ENCODE data around the gene SERTM1.

The SERTM1 gene

DNA sequence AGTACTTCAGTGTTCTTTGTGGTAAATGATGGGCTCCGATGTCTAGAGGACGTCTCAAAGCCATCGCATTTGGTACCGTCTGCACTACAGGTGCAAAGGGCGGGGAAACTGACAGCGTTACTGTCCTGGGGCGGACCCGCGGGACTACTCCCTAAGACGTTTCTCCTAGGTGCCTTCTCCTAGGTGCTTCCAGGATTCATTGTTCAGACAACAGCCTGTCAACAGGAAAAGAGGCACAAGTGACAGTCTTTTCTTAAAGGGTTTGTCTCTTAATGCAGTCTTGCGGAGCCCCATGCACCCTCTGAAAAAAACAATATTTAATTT, 1.4 kb downstream of the SERTM1 start:
- Histone ChIP-seq H3K4me1 (ENCODE audit: control insufficient read depth, insufficient read depth, low read length) (no peaks in the 10 kb centered on the region), H3K9ac (ENCODE audit: low read depth, low read length) (no peak overlapping the region), H3K4me3 (ENCODE audit: low read length) (no peak overlapping the region), H3K9me3 (replicated peaks; ENCODE audit: low read length) (no peaks in the 10 kb centered on the region), H3K27me3 (ENCODE audit: control insufficient read depth, insufficient read depth, low read length) (peaks cover 49% of the 10 kb centered on the region), H3K4me2 (ENCODE audit: low read length) (no peak overlapping the region), H3K36me3 (ENCODE audit: insufficient read depth, low read length) (no peaks in the 10 kb centered on the region)

DNA sequence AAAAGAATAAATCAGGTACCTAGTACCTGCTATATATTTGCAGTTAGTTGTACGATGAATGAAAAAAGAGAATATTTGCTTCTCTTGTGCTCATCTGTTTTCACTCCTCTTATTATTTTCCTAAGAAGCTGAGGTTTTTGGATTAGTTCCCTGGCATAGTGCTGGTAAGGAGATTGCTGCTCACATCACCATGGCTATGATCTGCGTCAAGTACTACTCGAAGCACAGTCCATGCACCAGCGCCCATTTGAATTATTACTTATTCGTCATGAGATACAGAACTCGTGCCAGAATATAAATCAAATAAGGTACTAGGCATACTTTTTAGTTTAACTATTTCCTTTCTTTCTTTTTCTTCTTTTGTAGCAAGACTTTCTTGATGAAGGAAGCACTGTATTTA, 7.1 kb downstream of the SERTM1 start:
- Histone ChIP-seq H3K27me3 (ENCODE audit: control insufficient read depth, insufficient read depth, low read length) (peaks cover 14% of the 10 kb centered on the region), H3K4me1 (ENCODE audit: control insufficient read depth, insufficient read depth, low read length) (no peaks in the 10 kb centered on the region), H3K36me3 (ENCODE audit: insufficient read depth, low read length) (no peaks in the 10 kb centered on the region), H3K9ac (ENCODE audit: low read depth, low read length) (no peak overlapping the region), H3K4me3 (ENCODE audit: low read length) (no peak overlapping the region), H3K9me3 (replicated peaks; ENCODE audit: low read length) (no peaks in the 10 kb centered on the region), H3K4me2 (ENCODE audit: low read length) (no peak overlapping the region)

- Histone ChIP-seq H3K4me2 (ENCODE audit: low read length) (no peak overlapping the region), H3K4me1 (ENCODE audit: control insufficient read depth, insufficient read depth, low read length) (no peaks in the 10 kb centered on the region), H3K4me3 (ENCODE audit: low read length) (no peak overlapping the region), H3K27me3 (ENCODE audit: control insufficient read depth, insufficient read depth, low read length) (peaks cover 5% of the 10 kb centered on the region), H3K9ac (ENCODE audit: low read depth, low read length) (no peak overlapping the region), H3K9me3 (replicated peaks; ENCODE audit: low read length) (no peaks in the 10 kb centered on the region), H3K36me3 (ENCODE audit: insufficient read depth, low read length) (no peaks in the 10 kb centered on the region)
Observed at GRCh38 chr13:36681894-36682624, 8.2 kb downstream of the SERTM1 start.

GRCh38 chr13:36683701-36684100, 9.9 kb downstream of the SERTM1 start:
- Histone ChIP-seq H3K27me3 (ENCODE audit: control insufficient read depth, insufficient read depth, low read length) (no peaks in the 10 kb centered on the region), H3K4me1 (ENCODE audit: control insufficient read depth, insufficient read depth, low read length) (no peaks in the 10 kb centered on the region), H3K36me3 (ENCODE audit: insufficient read depth, low read length) (no peaks in the 10 kb centered on the region), H3K9ac (ENCODE audit: low read depth, low read length) (no peak overlapping the region), H3K4me3 (ENCODE audit: low read length) (no peak overlapping the region), H3K4me2 (ENCODE audit: low read length) (no peak overlapping the region), H3K9me3 (replicated peaks; ENCODE audit: low read length) (no peaks in the 10 kb centered on the region)

- Histone ChIP-seq H3K4me3 (ENCODE audit: low read length) (no peak overlapping the region), H3K9ac (ENCODE audit: low read depth, low read length) (no peak overlapping the region), H3K27me3 (ENCODE audit: control insufficient read depth, insufficient read depth, low read length) (no peaks in the 10 kb centered on the region), H3K9me3 (replicated peaks; ENCODE audit: low read length) (no peaks in the 10 kb centered on the region), H3K4me2 (ENCODE audit: low read length) (no peak overlapping the region), H3K4me1 (ENCODE audit: control insufficient read depth, insufficient read depth, low read length) (no peaks in the 10 kb centered on the region), H3K36me3 (ENCODE audit: insufficient read depth, low read length) (no peaks in the 10 kb centered on the region)
Observed at GRCh38 chr13:36685927-36686326, 12.1 kb downstream of the SERTM1 start.

DNA sequence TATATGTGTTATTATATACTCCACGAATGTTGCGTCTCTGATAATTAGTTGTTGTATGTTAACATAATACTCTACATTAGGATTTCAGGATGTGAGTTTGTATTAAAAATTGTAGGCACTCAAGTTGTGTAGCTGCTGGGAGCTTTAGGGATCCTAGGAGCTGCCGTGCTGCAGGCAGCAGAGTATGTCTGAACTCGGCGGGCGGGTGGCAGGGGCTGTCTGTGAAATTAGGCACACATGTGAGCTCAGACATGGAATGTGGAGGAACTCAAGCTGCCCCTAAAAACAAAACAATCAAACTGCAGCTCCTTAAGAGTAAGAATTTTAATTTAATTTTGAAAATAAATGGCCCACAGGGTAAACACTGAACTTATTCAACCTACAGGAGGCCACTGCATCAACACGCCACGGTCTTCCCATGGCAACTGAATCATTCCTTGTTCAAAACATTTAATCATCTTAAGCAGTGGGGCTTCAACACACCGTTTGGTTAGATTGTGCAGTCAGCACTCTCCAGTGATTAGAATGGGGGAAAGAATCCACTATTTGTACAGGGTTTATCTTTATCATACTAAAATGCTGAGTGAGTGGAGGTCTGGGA, 22.7 kb downstream of the SERTM1 start:
- no peaks in the 10 kb centered on the region for H3K9me3 ChIP-seq (replicated peaks; ENCODE audit: low read length)
- no peak overlapping the region for H3K9ac ChIP-seq (ENCODE audit: low read depth, low read length)
- H3K4me1 ChIP-seq (ENCODE audit: control insufficient read depth, insufficient read depth, low read length): no peaks in the 10 kb centered on the region
- no peak overlapping the region for H3K4me2 ChIP-seq (ENCODE audit: low read length)
- H3K36me3 ChIP-seq (ENCODE audit: insufficient read depth, low read length): no peaks in the 10 kb centered on the region
- H3K27me3 ChIP-seq (ENCODE audit: control insufficient read depth, insufficient read depth, low read length): peaks cover 61% of the 10 kb centered on the region
- H3K4me3 ChIP-seq (ENCODE audit: low read length): no peak overlapping the region

DNA sequence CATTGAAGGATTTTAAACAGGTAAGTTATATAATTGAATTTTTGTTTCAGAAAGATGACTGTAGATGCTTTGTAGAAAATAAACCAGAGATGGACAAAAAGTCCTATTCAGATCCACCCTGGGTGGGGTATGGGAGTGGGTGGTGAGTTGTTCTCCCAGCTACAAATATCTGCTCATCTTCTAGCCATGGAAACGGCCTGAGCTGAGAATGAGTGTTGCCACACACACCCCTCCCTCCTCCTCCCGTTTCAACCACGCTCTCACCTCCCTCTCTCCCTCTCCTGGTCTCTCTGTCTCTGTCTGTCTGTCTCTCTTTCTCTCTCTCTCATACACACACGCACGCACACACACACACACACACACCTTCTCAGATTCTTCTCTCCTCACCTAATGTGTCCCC, 26.4 kb downstream of the SERTM1 start:
- Histone ChIP-seq H3K9me3 (replicated peaks; ENCODE audit: low read length) (no peaks in the 10 kb centered on the region), H3K27me3 (ENCODE audit: control insufficient read depth, insufficient read depth, low read length) (peaks cover 34% of the 10 kb centered on the region), H3K4me2 (ENCODE audit: low read length) (no peak overlapping the region), H3K4me1 (ENCODE audit: control insufficient read depth, insufficient read depth, low read length) (no peaks in the 10 kb centered on the region), H3K36me3 (ENCODE audit: insufficient read depth, low read length) (no peaks in the 10 kb centered on the region), H3K9ac (ENCODE audit: low read depth, low read length) (no peak overlapping the region), H3K4me3 (ENCODE audit: low read length) (no peak overlapping the region)

DNA sequence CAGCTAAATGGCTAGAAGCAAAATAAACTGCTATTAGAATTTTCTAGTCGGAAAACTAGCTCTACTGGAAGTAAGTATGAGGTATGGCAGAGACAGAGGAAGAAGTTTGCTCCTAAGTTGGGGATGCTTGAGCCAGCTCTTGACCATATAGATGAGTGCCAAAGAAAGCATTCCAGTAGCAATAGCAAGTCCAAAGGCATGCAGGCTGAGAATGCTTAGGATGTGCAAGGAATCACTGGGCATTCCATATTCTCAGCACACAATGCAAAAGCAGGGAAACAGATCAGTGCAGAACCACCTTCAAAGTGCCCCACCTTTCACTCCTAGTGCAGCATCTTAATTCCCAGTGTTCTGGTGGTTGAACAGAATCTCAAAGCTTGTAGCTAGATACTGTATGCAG, 32.9 kb downstream of the SERTM1 start:
- H3K4me1 ChIP-seq (ENCODE audit: control insufficient read depth, insufficient read depth, low read length): peaks cover 4% of the 10 kb centered on the region
- H3K9me3 ChIP-seq (replicated peaks; ENCODE audit: low read length): no peaks in the 10 kb centered on the region
- H3K4me3 ChIP-seq (ENCODE audit: low read length): no peak overlapping the region
- peaks cover 2% of the 10 kb centered on the region for H3K27me3 ChIP-seq (ENCODE audit: control insufficient read depth, insufficient read depth, low read length)
- H3K4me2 ChIP-seq (ENCODE audit: low read length): no peak overlapping the region
- H3K9ac ChIP-seq (ENCODE audit: low read depth, low read length): no peak overlapping the region
- H3K36me3 ChIP-seq (ENCODE audit: insufficient read depth, low read length): no peaks in the 10 kb centered on the region

DNA sequence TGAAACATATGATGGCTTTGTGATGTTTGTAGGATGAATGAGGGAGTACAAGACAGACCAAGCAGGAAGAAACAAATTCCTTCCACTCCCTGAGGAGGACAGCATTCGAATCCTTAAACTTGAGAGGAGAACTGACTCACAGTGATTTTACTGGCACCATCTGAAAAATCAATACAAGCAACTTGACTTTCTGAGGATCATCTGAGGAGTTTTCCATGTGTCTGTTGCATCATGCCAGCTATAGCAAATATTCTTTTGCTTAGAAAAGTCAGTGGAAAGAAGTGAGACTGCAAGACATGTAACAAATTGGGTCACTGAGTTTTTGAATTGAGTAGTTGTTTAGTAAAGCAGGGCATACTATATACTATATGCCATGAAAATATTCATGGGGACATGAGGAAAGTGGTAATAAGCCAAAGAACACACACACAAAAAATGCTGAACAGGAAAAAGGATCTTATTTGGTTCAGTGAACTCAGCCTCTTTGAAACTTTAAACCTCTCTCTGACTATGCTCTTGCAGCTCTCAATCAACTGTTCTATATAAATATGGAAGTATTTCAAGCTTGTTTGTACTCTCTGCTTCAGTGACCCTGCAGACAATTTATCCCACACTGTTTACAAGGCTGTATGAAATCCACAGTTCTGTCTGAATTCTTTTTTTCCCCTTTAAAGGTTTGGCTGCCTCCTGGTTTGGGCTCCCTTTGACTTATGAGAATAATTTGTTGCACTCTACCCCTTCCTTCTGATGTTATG, 35.5 kb downstream of the SERTM1 start:
- Histone ChIP-seq H3K36me3 (ENCODE audit: insufficient read depth, low read length) (no peaks in the 10 kb centered on the region), H3K4me2 (ENCODE audit: low read length) (no peak overlapping the region), H3K4me3 (ENCODE audit: low read length) (no peak overlapping the region), H3K9ac (ENCODE audit: low read depth, low read length) (no peak overlapping the region), H3K4me1 (ENCODE audit: control insufficient read depth, insufficient read depth, low read length) (peaks cover 4% of the 10 kb centered on the region), H3K27me3 (ENCODE audit: control insufficient read depth, insufficient read depth, low read length) (no peaks in the 10 kb centered on the region), H3K9me3 (replicated peaks; ENCODE audit: low read length) (no peaks in the 10 kb centered on the region)

GRCh38 chr13:36710396-36710795, 36.6 kb downstream of the SERTM1 start:
- Histone ChIP-seq H3K4me1 (ENCODE audit: control insufficient read depth, insufficient read depth, low read length) (peaks cover 4% of the 10 kb centered on the region), H3K36me3 (ENCODE audit: insufficient read depth, low read length) (no peaks in the 10 kb centered on the region), H3K9me3 (replicated peaks; ENCODE audit: low read length) (no peaks in the 10 kb centered on the region), H3K9ac (ENCODE audit: low read depth, low read length) (no peak overlapping the region), H3K4me3 (ENCODE audit: low read length) (no peak overlapping the region), H3K27me3 (ENCODE audit: control insufficient read depth, insufficient read depth, low read length) (peaks cover 6% of the 10 kb centered on the region), H3K4me2 (ENCODE audit: low read length) (no peak overlapping the region)

- Histone ChIP-seq H3K4me1 (ENCODE audit: control insufficient read depth, insufficient read depth, low read length) (no peaks in the 10 kb centered on the region), H3K27me3 (ENCODE audit: control insufficient read depth, insufficient read depth, low read length) (peaks cover 19% of the 10 kb centered on the region), H3K9me3 (replicated peaks; ENCODE audit: low read length) (no peaks in the 10 kb centered on the region), H3K36me3 (ENCODE audit: insufficient read depth, low read length) (no peaks in the 10 kb centered on the region), H3K4me3 (ENCODE audit: low read length) (no peak overlapping the region), H3K9ac (ENCODE audit: low read depth, low read length) (no peak overlapping the region), H3K4me2 (ENCODE audit: low read length) (no peak overlapping the region)
Observed at GRCh38 chr13:36712290-36712689, 38.5 kb downstream of the SERTM1 start.

GRCh38 chr13:36712770-36713169, 39.0 kb downstream of the SERTM1 start:
- Histone ChIP-seq H3K4me1 (ENCODE audit: control insufficient read depth, insufficient read depth, low read length) (no peaks in the 10 kb centered on the region), H3K4me2 (ENCODE audit: low read length) (no peak overlapping the region), H3K27me3 (ENCODE audit: control insufficient read depth, insufficient read depth, low read length) (peaks cover 20% of the 10 kb centered on the region), H3K9me3 (replicated peaks; ENCODE audit: low read length) (no peaks in the 10 kb centered on the region), H3K4me3 (ENCODE audit: low read length) (no peak overlapping the region), H3K36me3 (ENCODE audit: insufficient read depth, low read length) (no peaks in the 10 kb centered on the region), H3K9ac (ENCODE audit: low read depth, low read length) (no peak overlapping the region)

Measured in skeletal muscle satellite cell (primary cell).